Measurements from ENCODE around the gene TCF23. TPM values are rescaled to one million over a fixed set of nuclear protein-coding genes. Genes with fewer than 3 reads are reported as not detected.
A peak's percentile ranks its signal among the peaks of the same experiment; 100 is the strongest.

TCF23 gene
- total RNA-seq, 2 donors from 2014 or later, result under 0.01 to 0.66 TPM

DNA sequence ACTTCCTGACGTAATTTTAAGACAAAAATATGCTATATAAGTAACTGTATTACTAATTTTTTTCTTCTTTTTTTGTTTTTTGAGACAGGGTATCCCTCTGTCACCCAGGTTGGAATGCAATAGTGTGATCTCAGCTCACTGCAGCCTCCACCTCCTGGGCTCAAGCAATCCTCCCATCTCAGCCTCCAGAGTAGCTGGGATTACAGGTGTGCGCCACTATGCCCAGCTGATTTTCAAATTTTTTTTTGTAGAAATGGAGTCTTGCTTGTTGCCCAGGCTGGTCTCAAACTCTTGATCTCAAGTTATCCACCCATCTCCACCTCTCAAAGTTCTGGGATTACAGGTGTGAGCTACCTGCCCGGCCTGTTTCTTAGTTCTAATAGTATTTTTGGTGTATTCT, 29.7 kb downstream of the TCF23 start:
- intact Hi-C loops (cut with DNase I), result no loop called here
- Histone ChIP-seq H3K9me3 (no peaks in the 10 kb centered on the region), H3K36me3 (replicated peaks in 1 of 2; ENCODE audit: insufficient read depth in 1 of 2, low read depth in 2 of 2) (no peaks in the 10 kb centered on the region), H3K4me3 (no peak overlapping the region), H3K27me3 (peaks cover 0 to 18% of the 10 kb centered on the region in 2 donors), H3K4me1 (no peaks in the 10 kb centered on the region), H3K27ac (no peak overlapping the region)
- ATAC-seq (no peak), DNase-seq (no peak)
- no peak for TF ChIP-seq POLR2A (IDR thresholded peaks at IDR 0.05)
- 71 to 81% methylated on average over 3 of the region's 3 CpGs for WGBS, 2 donors

DNA sequence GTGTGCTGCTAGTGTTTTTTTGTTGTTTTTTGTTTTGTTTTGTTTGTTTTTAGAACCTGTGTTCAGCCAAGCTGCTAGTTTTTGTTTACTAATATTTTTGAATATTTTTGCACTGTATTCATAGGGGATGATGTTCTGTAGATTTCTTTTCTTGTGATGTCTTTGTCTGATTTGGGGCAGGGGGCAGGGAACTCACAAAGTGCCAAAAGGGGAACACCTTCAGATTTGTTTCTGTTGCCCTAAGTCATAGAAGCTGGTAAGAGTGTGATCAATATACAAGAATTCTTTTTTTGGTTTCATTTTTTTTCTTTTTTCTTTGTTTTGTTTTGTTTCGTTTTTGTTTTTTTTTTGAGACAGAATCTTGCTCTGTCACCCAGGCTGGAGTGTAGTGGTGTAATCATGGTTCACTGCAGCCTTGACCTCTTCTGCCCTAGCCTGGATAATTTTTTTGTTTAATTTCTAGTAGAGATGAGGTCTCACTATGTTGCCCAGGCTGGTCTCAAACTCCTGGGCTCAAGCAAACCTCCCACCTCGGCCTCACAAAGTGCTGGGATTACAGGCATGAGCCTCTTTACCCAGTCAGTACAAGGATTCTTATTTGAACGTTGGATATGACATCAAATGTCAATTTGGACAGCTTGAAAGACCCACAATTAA, 30.7 kb downstream of the TCF23 start:
- Histone ChIP-seq H3K4me1 (no peaks in the 10 kb centered on the region), H3K27me3 (peaks cover 0 to 18% of the 10 kb centered on the region in 2 donors), H3K9me3 (no peaks in the 10 kb centered on the region), H3K36me3 (replicated peaks in 1 of 2; ENCODE audit: insufficient read depth in 1 of 2, low read depth in 2 of 2) (no peaks in the 10 kb centered on the region), H3K27ac (no peak overlapping the region), H3K4me3 (no peak overlapping the region)
- intact Hi-C loops (cut with DNase I), result no loop called here
- ATAC-seq (no peak), DNase-seq (no peak)
- 39 to 46% methylated on average over 3 of the region's 3 CpGs for WGBS, 2 donors
- TF ChIP-seq POLR2A (IDR thresholded peaks at IDR 0.05), result no peak
- TF ChIP-seq, protein P1, sequence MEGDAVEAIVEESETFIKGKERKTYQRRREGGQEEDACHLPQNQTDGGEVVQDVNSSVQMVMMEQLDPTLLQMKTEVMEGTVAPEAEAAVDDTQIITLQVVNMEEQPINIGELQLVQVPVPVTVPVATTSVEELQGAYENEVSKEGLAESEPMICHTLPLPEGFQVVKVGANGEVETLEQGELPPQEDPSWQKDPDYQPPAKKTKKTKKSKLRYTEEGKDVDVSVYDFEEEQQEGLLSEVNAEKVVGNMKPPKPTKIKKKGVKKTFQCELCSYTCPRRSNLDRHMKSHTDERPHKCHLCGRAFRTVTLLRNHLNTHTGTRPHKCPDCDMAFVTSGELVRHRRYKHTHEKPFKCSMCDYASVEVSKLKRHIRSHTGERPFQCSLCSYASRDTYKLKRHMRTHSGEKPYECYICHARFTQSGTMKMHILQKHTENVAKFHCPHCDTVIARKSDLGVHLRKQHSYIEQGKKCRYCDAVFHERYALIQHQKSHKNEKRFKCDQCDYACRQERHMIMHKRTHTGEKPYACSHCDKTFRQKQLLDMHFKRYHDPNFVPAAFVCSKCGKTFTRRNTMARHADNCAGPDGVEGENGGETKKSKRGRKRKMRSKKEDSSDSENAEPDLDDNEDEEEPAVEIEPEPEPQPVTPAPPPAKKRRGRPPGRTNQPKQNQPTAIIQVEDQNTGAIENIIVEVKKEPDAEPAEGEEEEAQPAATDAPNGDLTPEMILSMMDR (IDR thresholded peaks at IDR 0.05), result no peak

DNA sequence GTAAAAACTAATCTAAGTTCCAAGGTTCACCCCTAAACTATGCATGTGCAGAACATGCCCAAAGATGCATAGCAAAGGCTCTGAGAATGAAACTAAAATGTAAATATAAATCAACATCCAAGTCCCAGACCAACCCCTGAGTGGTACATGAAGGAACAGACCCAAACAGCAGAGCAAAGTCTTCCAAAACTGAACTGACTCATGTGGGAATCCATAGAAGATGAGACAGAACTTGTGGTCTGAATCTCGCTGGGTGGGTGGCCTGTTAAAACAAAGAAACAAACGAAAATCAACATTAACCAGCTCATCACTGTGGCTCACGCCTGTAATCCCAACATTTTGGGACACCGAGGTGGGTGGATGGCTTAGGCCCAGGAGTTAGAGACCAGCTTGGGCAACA, 33.5 kb downstream of the TCF23 start:
- WGBS, 2 donors, result 65 to 74% methylated on average over 4 of the region's 4 CpGs
- Histone ChIP-seq H3K4me1 (no peaks in the 10 kb centered on the region), H3K27ac (no peak overlapping the region), H3K27me3 (peaks cover 0 to 9% of the 10 kb centered on the region in 2 donors), H3K4me3 (no peak overlapping the region), H3K9me3 (no peaks in the 10 kb centered on the region), H3K36me3 (replicated peaks in 1 of 2; ENCODE audit: insufficient read depth in 1 of 2, low read depth in 2 of 2) (no peaks in the 10 kb centered on the region)
- intact Hi-C loops (cut with DNase I), result no loop called here
- TF ChIP-seq, protein P1 (IDR thresholded peaks at IDR 0.05), result no peak
- no peak for TF ChIP-seq POLR2A (IDR thresholded peaks at IDR 0.05)
- no peak for ATAC-seq
- no peak for DNase-seq

DNA sequence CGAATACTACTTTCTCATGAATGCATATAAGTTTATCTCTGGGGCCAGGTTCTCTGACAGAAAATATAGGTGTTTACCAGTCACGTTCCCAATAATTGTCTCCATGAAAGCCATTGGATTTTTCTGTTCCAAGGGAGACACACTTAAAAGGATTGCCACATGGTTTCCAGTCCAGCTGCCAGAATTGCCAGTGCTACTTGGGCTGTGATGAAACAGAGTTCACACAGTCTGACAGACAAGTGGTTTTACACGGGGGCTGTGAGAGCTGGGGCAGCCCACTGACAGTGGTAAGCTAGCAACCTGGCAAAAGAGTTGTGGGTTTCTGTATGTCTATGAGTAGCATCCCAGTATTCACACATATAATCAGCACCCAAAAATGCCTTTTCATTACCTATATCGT, 35.3 kb downstream of the TCF23 start:
- no peak for ATAC-seq
- 59 to 70% methylated on average over 4 of the region's 4 CpGs for WGBS, 2 donors
- TF ChIP-seq, protein P1 (IDR thresholded peaks at IDR 0.05), result no peak
- TF ChIP-seq POLR2A (IDR thresholded peaks at IDR 0.05), result no peak

DNA sequence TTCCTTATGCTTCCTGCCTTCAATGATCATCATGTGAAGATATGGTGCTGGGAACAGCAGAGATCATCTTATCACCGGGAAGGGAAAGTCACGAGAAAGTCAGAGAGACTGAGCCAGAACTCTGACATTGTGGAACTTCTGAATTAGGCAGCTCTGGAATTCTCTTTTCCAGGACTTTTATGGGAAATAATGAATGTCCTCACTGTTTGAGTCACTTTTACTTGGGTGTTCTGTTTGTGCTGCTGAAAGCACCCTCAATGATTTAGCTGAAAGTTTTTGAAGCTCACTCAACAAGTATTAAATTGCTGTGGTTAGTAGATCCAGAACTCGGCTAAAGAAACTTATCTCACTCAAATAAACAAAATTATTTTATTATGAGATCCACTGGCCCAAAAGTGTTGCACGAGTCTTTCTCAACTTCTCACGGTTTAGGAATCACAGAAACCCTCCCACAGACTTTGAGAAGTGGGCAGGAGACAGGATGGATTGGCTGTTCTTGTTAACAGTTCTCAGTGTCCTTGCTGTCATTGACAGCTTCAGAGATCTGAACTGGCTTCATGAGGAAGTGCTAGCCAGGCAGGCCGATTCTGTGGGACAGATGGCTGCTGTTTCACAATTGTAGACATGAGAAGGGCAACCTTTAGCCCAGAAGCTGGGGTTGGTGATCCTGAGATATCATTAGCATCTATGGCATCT, 36.7 kb downstream of the TCF23 start:
- H3K9me3 ChIP-seq, result no peaks in the 10 kb centered on the region
- H3K36me3 ChIP-seq (replicated peaks in 1 of 2; ENCODE audit: insufficient read depth in 1 of 2, low read depth in 2 of 2), result no peaks in the 10 kb centered on the region
- peak overlapping the region in 1 of 4 donors; percentile 34 for H3K27ac ChIP-seq
- intact Hi-C loops (cut with DNase I), result no loop called here
- no peaks in the 10 kb centered on the region for H3K27me3 ChIP-seq
- no peaks in the 10 kb centered on the region for H3K4me1 ChIP-seq
- no peak overlapping the region for H3K4me3 ChIP-seq
- ATAC-seq (peak; percentile 40), DNase-seq (peak in 2 of 4 donors; percentile 17 to 36)
- WGBS, 2 donors, result 22 to 29% methylated on average over 6 of the region's 6 CpGs
- TF ChIP-seq, protein P1 (IDR thresholded peaks at IDR 0.05), result no peak
- no peak for TF ChIP-seq POLR2A (IDR thresholded peaks at IDR 0.05)

More for the DNA sequence above, 35.3 kb downstream of the TCF23 start:
- Histone ChIP-seq H3K27me3 (no peaks in the 10 kb centered on the region), H3K36me3 (replicated peaks in 1 of 2; ENCODE audit: insufficient read depth in 1 of 2, low read depth in 2 of 2) (no peaks in the 10 kb centered on the region), H3K4me3 (no peak overlapping the region), H3K27ac (no peak overlapping the region), H3K9me3 (no peaks in the 10 kb centered on the region), H3K4me1 (no peaks in the 10 kb centered on the region)
- intact Hi-C loops (cut with DNase I), result no loop called here
- DNase-seq, result no peak
